ENCODE measurements around the gene GDF7.
"Not testable (repeated sequence)": the region's sequence is repeated elsewhere in the genome, so short reads cannot be mapped to it uniquely, and the experiment has no call there.

DNA sequence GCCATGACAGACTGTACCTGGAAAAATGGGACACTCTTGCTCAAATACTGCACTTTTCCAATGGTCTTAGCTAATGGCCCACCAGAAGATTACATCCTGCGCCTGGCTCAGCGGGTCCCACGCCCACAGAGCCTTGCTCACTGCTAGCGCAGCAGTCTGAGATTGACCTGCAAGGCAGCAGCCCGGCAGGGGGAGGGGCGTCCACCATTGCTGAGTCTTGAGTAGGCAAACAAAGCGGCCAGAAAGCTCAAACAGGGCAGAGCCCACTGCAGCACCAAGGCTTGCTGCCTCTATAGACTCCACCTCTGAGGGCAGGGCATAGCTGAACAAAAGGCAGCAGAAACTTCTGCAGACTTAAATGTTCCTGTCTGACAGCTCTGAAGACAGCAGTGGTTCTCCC, 44.7 kb downstream of the GDF7 start:
- TF ChIP-seq, protein P1, sequence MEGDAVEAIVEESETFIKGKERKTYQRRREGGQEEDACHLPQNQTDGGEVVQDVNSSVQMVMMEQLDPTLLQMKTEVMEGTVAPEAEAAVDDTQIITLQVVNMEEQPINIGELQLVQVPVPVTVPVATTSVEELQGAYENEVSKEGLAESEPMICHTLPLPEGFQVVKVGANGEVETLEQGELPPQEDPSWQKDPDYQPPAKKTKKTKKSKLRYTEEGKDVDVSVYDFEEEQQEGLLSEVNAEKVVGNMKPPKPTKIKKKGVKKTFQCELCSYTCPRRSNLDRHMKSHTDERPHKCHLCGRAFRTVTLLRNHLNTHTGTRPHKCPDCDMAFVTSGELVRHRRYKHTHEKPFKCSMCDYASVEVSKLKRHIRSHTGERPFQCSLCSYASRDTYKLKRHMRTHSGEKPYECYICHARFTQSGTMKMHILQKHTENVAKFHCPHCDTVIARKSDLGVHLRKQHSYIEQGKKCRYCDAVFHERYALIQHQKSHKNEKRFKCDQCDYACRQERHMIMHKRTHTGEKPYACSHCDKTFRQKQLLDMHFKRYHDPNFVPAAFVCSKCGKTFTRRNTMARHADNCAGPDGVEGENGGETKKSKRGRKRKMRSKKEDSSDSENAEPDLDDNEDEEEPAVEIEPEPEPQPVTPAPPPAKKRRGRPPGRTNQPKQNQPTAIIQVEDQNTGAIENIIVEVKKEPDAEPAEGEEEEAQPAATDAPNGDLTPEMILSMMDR (IDR thresholded peaks at IDR 0.05): not testable (repeated sequence)
- TF ChIP-seq POLR2A (IDR thresholded peaks at IDR 0.05): not testable (repeated sequence)

Measured in right lobe of liver (tissue), 4 donors.